ENCODE measurements around the gene NEXN. TPM values are rescaled to one million over a fixed set of nuclear protein-coding genes. Genes with fewer than 3 reads are reported as not detected.

The NEXN gene
- total RNA-seq, 4 donors from 2014 or later, result 5.6 to 38.0 (median 10.5) TPM

DNA sequence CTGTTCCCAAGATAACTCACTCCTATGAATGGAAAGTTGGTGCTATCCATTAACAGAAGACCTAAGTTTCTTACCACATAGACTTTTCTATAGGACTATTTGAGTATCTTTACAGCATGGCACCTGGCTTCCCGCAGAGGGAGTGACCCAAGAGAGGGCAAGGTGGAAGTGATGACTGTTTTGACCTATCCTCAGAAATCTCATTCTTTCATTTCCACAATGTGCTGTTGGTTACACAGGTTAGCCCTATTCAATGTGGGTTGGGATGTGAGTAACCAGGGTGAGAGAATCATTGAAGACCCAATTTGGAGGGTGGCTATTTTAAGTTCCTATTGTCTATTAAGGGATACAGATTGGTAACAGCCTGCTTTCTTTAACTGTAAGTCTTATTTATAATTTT, 38.3 kb upstream of the NEXN start:
- peaks cover 0 to under 1% (median 0%) of the 10 kb centered on the region in 3 donors for H3K36me3 ChIP-seq
- no peaks in the 10 kb centered on the region for H3K4me1 ChIP-seq
- H3K9me3 ChIP-seq, result peaks cover 0 to 3% (median 0%) of the 10 kb centered on the region in 4 donors
- H3K27ac ChIP-seq, result no peak overlapping the region
- no peak overlapping the region for H3K4me3 ChIP-seq
- TF ChIP-seq POLR2A (IDR thresholded peaks at IDR 0.05), result no peak
- TF ChIP-seq, protein P1, sequence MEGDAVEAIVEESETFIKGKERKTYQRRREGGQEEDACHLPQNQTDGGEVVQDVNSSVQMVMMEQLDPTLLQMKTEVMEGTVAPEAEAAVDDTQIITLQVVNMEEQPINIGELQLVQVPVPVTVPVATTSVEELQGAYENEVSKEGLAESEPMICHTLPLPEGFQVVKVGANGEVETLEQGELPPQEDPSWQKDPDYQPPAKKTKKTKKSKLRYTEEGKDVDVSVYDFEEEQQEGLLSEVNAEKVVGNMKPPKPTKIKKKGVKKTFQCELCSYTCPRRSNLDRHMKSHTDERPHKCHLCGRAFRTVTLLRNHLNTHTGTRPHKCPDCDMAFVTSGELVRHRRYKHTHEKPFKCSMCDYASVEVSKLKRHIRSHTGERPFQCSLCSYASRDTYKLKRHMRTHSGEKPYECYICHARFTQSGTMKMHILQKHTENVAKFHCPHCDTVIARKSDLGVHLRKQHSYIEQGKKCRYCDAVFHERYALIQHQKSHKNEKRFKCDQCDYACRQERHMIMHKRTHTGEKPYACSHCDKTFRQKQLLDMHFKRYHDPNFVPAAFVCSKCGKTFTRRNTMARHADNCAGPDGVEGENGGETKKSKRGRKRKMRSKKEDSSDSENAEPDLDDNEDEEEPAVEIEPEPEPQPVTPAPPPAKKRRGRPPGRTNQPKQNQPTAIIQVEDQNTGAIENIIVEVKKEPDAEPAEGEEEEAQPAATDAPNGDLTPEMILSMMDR (IDR thresholded peaks at IDR 0.05), result no peak
- DNase-seq, result no peak
- no peaks in the 10 kb centered on the region for H3K27me3 ChIP-seq

DNA sequence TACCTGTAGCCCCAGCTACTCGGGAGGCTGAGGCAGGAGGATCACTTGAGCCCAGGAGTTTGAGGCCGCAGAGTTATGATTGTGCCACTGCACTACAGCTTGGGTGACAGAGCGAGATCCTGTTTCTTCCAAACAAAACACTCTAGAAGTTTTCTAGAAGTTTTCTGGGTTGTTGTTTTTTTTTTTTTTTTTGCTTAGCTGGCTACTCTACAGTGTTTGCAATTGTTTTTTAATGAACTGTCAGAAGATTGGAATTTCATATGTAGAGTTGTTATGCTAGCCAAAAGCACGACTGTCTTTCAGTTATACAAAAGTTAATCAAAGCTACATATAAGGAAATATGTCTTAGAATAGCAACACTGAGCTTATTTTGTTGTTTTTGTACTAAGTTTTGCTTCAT, 30.9 kb upstream of the NEXN start:
- H3K4me3 ChIP-seq, result no peak overlapping the region
- H3K27me3 ChIP-seq, result no peaks in the 10 kb centered on the region
- peaks cover 0 to 3% (median 0%) of the 10 kb centered on the region in 4 donors for H3K9me3 ChIP-seq
- no peak for TF ChIP-seq POLR2A (IDR thresholded peaks at IDR 0.05)
- TF ChIP-seq, protein P1 (IDR thresholded peaks at IDR 0.05), result no peak
- no peaks in the 10 kb centered on the region for H3K4me1 ChIP-seq
- H3K36me3 ChIP-seq, result peaks cover 0 to 6% (median 0%) of the 10 kb centered on the region in 3 donors
- no peak overlapping the region for H3K27ac ChIP-seq
- DNase-seq, result no peak

DNA sequence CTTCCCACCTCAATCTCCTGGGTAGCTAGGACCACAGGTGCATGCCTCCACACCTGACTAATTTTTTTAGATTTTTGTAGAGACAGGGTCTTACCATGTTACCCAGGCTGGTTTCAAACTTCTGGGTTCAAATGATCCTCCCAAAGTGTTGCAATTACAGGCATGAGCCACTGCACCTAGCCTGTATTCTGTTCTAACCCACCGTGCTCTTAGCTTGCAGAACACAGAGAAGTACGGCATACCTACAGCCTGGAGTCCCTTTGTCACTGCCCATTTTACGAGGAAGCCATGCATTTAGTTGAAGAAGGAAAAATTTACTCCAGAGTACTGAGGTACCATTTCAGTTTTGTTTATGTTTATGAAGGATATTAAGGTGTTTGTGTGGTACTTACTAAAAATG, 29.7 kb upstream of the NEXN start:
- Histone ChIP-seq H3K9me3 (peaks cover 0 to 3% (median 0%) of the 10 kb centered on the region in 4 donors), H3K36me3 (peaks cover 0 to 10% (median 0%) of the 10 kb centered on the region in 3 donors), H3K27ac (no peak overlapping the region), H3K4me1 (no peaks in the 10 kb centered on the region), H3K4me3 (no peak overlapping the region), H3K27me3 (no peaks in the 10 kb centered on the region)
- DNase-seq, result no peak
- TF ChIP-seq, protein P1 (IDR thresholded peaks at IDR 0.05), result no peak
- no peak for TF ChIP-seq POLR2A (IDR thresholded peaks at IDR 0.05)

DNA sequence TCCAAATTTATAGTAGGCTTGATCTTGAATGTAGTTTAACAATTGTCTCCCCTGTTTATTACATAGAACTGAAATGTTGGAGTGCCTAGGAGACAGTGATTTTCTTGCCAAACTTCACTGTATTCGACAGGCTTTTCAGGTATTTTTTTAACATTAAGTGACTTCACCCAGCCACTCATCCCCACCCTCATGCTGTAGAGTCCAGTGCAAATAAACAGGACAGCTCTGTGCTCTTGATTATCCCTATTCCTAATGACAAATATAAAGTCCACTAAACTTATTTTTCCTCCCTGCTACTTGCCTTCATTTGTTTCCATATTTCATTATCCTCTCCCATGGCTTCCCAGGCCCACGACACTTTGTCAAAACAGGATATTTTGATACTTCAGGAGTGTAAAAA, 29.2 kb upstream of the NEXN start:
- Histone ChIP-seq H3K4me3 (no peak overlapping the region), H3K27ac (no peak overlapping the region), H3K36me3 (peaks cover 0 to 15% (median 0%) of the 10 kb centered on the region in 3 donors), H3K27me3 (no peaks in the 10 kb centered on the region), H3K4me1 (no peaks in the 10 kb centered on the region), H3K9me3 (peaks cover 0 to 3% (median 0%) of the 10 kb centered on the region in 4 donors)
- no peak for DNase-seq
- TF ChIP-seq POLR2A (IDR thresholded peaks at IDR 0.05), result no peak
- TF ChIP-seq, protein P1 (IDR thresholded peaks at IDR 0.05), result no peak

DNA sequence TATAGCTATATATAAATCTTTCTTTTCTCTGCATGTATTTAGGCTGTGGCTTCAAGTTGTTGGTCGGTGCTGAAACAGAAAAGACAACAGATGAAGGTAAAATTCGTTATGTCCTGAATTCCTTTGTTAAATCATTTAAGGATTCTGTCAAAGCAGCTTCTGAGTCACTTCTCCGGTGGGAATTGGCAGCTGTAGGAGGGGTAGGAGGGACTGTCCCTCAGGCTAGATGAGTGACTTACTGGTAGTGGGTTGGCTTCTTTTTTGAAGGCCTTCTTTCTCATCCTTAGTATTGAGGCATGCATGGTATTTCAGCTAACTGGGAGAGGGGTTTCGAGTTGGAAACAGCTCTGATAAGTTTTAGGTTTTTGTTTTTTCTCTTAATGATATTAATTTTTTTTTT, 22.1 kb upstream of the NEXN start:
- H3K4me1 ChIP-seq, result no peaks in the 10 kb centered on the region
- H3K36me3 ChIP-seq, result peaks cover 0 to 40% (median 0%) of the 10 kb centered on the region in 3 donors
- TF ChIP-seq, protein P1 (IDR thresholded peaks at IDR 0.05), result no peak
- TF ChIP-seq POLR2A (IDR thresholded peaks at IDR 0.05), result no peak
- no peak for DNase-seq
- no peaks in the 10 kb centered on the region for H3K27me3 ChIP-seq
- H3K4me3 ChIP-seq, result no peak overlapping the region
- H3K27ac ChIP-seq, result no peak overlapping the region
- no peaks in the 10 kb centered on the region for H3K9me3 ChIP-seq

DNA sequence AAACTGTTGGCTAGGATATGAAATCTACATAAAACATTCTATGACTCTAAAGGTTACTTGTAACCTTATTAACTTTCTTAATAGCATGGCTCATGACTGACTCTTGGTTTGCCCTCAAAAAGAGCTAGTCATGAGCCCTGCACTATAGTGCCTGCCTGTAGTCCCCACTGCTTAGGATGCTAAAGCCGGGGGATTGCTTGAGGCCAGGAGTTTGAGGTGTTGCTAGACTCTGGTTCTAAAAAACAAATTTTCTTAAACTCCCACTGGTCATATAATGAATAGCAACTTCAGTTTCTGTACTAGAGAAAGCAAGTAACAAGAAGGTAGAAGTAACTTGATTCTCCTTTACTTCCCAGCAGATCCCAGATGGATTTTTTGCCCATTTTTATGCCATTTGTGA, 15.8 kb upstream of the NEXN start:
- H3K27ac ChIP-seq, result no peak overlapping the region
- no peaks in the 10 kb centered on the region for H3K27me3 ChIP-seq
- no peaks in the 10 kb centered on the region for H3K4me1 ChIP-seq
- TF ChIP-seq, protein P1 (IDR thresholded peaks at IDR 0.05), result no peak
- no peak for TF ChIP-seq POLR2A (IDR thresholded peaks at IDR 0.05)
- no peak overlapping the region for H3K4me3 ChIP-seq
- no peak for DNase-seq
- H3K9me3 ChIP-seq, result no peaks in the 10 kb centered on the region
- peaks cover 0 to 6% (median 0%) of the 10 kb centered on the region in 3 donors for H3K36me3 ChIP-seq

All from Peyer's patch (tissue), 4 donors.